Measurements from ENCODE around the gene AKT1. TPM values are rescaled to one million over a fixed set of nuclear protein-coding genes. Genes with fewer than 3 reads are reported as not detected.
A peak's percentile ranks its signal among the peaks of the same experiment; 100 is the strongest.

Gene AKT1
- total and polyA plus RNA-seq, 2 of the 13 experiments (the other 11 are each of a cell fraction or from before 2014, with no cell fraction given): 96.2 to 116 TPM

GRCh38 chr14:104827177-104828055, 31.9 kb upstream of the AKT1 start (continued):
- TF ChIP-seq AGO1 (IDR thresholded peaks at IDR 0.05; ENCODE audit: low read depth, low read length, poor library complexity, severe bottlenecking) (peak; percentile 31), ZBTB7B (CRISPR knock-in tag; IDR thresholded peaks at IDR 0.05) (peak; percentile 77), YEATS4 (CRISPR knock-in tag; IDR thresholded peaks at IDR 0.05; ENCODE audit: borderline replicate concordance) (peak; percentile 24; the same call in 1 of the 2 replicates), SIN3A (IDR thresholded peaks at IDR 0.05; ENCODE audit: borderline replicate concordance, low read depth, low read length) (0 out of 2 replicates have a peak, but pooled peaks have one; percentile 14), LCORL (IDR thresholded peaks at IDR 0.05) (no peak), LCORL (CRISPR knock-in tag; IDR thresholded peaks at IDR 0.05) (peak; percentile 22; the same call in 1 of the 2 replicates), SAP130 (CRISPR knock-in tag; IDR thresholded peaks at IDR 0.05; ENCODE audit: low read depth) (peak; percentile 46; the same call in 1 of the 2 replicates), TARDBP (CRISPR knock-in tag; IDR thresholded peaks at IDR 0.05) (0 out of 2 replicates have a peak, but pooled peaks have one; percentile 36), PHF21A (CRISPR knock-in tag; IDR thresholded peaks at IDR 0.05) (peak; percentile 23; the same call in 1 of the 2 replicates), NONO (IDR thresholded peaks at IDR 0.05) (no peak), NONO (CRISPR knock-in tag; conservative IDR thresholded peaks at IDR 0.05) (peak; percentile 65), ZMYM3 (CRISPR knock-in tag; IDR thresholded peaks at IDR 0.05) (no peak), NCOA5 (CRISPR knock-in tag; IDR thresholded peaks at IDR 0.05) (no peak), ZSCAN31 (CRISPR knock-in tag; IDR thresholded peaks at IDR 0.05; ENCODE audit: low read depth) (0 out of 2 replicates have a peak, but pooled peaks have one; percentile 51), ZNF687 (CRISPR knock-in tag; IDR thresholded peaks at IDR 0.05) (peak; percentile 74), ZNF546 (CRISPR knock-in tag; conservative IDR thresholded peaks at IDR 0.05) (peak; percentile 56; the same call in 1 of the 2 replicates), TMF1 (CRISPR knock-in tag; IDR thresholded peaks at IDR 0.05; ENCODE audit: low read depth) (0 out of 2 replicates have a peak, but pooled peaks have one; percentile 34), HDAC2 (CRISPR knock-in tag; IDR thresholded peaks at IDR 0.05) (no peak), ETS1 (CRISPR knock-in tag; IDR thresholded peaks at IDR 0.05) (no peak), ZNF614 (CRISPR knock-in tag; IDR thresholded peaks at IDR 0.05; ENCODE audit: borderline replicate concordance) (0 out of 2 replicates have a peak, but pooled peaks have one; percentile 41), ZNF33B (CRISPR knock-in tag; IDR thresholded peaks at IDR 0.05) (no peak), STAG1 (CRISPR knock-in tag; IDR thresholded peaks at IDR 0.05) (peak; percentile 38), RXRA (CRISPR knock-in tag; IDR thresholded peaks at IDR 0.05) (peak; percentile 39; the same call in 1 of the 2 replicates), ZNF891 (CRISPR knock-in tag; IDR thresholded peaks at IDR 0.05) (no peak)
